A673 (cell line): ENCODE measurements around the gene PNPLA2. TPM values are rescaled to one million over a fixed set of nuclear protein-coding genes. Genes with fewer than 3 reads are reported as not detected.
A peak's percentile ranks its signal among the peaks of the same experiment; 100 is the strongest.

Experiments used
- BruUV-seq: library from RNA; stranded (reverse); fragments of 400-500 nt; replicated peaks from 2 replicates; lab custom pipeline; 2021; lab: Mats Ljungman, UMichigan
- CTCF ChIA-PET: fragments of 300-600 bp; sonication (Branson Sonifier 250); formaldehyde crosslinking; loops from one replicate; lab custom pipeline; 2022; ENCODE audit warnings: antibody characterized with exemption; lab: Charles Lee
- POLR2A ChIA-PET: fragments of 300-600 bp; sonication (Branson Sonifier 250); formaldehyde crosslinking; loops from one replicate; lab custom pipeline; 2022; ENCODE audit warnings: antibody characterized with exemption; ENCODE audit not compliant: low non-redundant PET; lab: Charles Lee
- DNase-seq: peaks from one replicate; pipeline ENCODE4 v3.0.0-alpha.2; 2015; ENCODE audit warnings: low spot score
- H3K27ac ChIP-seq: fragments of 200-600 bp; sonication (generic); 2 replicates; pipeline ENCODE4 v1.5.1; 2016; ENCODE audit warnings: mixed run types, low read depth, mild to moderate bottlenecking, mixed read lengths, antibody characterized with exemption, low read length; ENCODE audit not compliant: poor library complexity, severe bottlenecking
- H3K27me3 ChIP-seq: fragments of 200-600 bp; sonication (generic); replicated peaks from 2 replicates; pipeline ENCODE4 v1.6.1; 2017; ENCODE audit warnings: mixed run types, low read depth, mild to moderate bottlenecking, mixed read lengths, antibody characterized with exemption, low read length; ENCODE audit not compliant: insufficient read depth, poor library complexity
- H3K36me3 ChIP-seq: fragments of 200-600 bp; sonication (generic); 2 replicates; pipeline ENCODE4 v1.6.1; 2016; ENCODE audit warnings: mixed run types, mild to moderate bottlenecking, mixed read lengths, antibody characterized with exemption, low read length; ENCODE audit not compliant: insufficient read depth, poor library complexity, severe bottlenecking
- H3K4me1 ChIP-seq: fragments of 200-600 bp; sonication (generic); 2 replicates; pipeline ENCODE4 v1.6.1; 2017; ENCODE audit warnings: mixed run types, mild to moderate bottlenecking, mixed read lengths, antibody characterized with exemption, low read length; ENCODE audit not compliant: insufficient read depth, poor library complexity, severe bottlenecking
- H3K4me3 ChIP-seq: fragments of 200-600 bp; sonication (generic); 2 replicates; pipeline ENCODE4 v1.5.1; 2016; ENCODE audit warnings: low read depth, mixed run types, mild to moderate bottlenecking, mixed read lengths, low read length; ENCODE audit not compliant: poor library complexity, severe bottlenecking
- H3K9me3 ChIP-seq: fragments of 200-600 bp; sonication (generic); 2 replicates; pipeline ENCODE4 v1.6.1; 2016; ENCODE audit warnings: mixed run types, low read depth, mild to moderate bottlenecking, mixed read lengths, antibody characterized with exemption, low read length; ENCODE audit not compliant: poor library complexity, severe bottlenecking
- EZH2 ChIP-seq: fragments of 200-600 bp; sonication (generic); IDR thresholded peaks from 2 replicates; pipeline ENCODE4 v1.6.1; 2017; ENCODE audit warnings: borderline replicate concordance, low read depth, mild to moderate bottlenecking, mixed read lengths, antibody characterized with exemption, low read length; ENCODE audit not compliant: poor library complexity, severe bottlenecking
- intact Hi-C: fragments of 100-400 bp; cut with micrococcal nuclease; formaldehyde crosslinking; loops from one replicate; pipeline ENCODE4 v1.10.0; 2022; ENCODE audit not compliant: unreplicated experiment
- total RNA-seq: library from RNA; stranded (reverse); gene quantifications from 2 replicates; pipeline ENCODE4 v1.2.3, GENCODE V29; 2021
- TF ChIP-seq, protein P1 (sequence below): fragments of 300-800, 200-600 bp; sonication (generic); conservative IDR thresholded peaks from 2 replicates; pipeline ENCODE4 v1.5.1; 2017; ENCODE audit warnings: low read depth, mild to moderate bottlenecking, antibody characterized with exemption, low read length, moderate library complexity, mixed read lengths

PNPLA2 gene
- total RNA-seq, 1 experiment from 2014 or later = 45.4 TPM

DNA sequence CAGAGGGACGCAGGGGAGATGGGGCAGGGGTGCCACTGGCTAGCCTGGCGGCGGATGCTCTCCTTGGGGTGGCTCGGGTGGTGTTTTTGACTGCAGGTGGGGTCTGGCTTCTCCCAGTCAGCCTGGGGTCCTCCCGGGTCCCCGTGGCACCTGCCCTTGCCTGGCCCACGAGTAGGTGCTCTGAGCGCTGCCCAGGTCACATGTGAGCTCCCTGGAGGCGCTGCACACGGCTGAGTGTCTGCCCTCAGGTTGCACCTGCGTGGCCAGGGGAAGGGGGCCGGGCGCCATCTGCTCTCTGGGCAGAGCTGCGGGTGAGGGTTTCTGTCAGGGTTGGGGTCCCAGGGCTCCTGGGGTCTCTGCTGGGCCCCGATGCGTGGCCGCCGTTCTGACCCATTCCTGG, 29.2 kb downstream of the PNPLA2 start:
- POLR2A ChIA-PET = no interaction called here

DNA sequence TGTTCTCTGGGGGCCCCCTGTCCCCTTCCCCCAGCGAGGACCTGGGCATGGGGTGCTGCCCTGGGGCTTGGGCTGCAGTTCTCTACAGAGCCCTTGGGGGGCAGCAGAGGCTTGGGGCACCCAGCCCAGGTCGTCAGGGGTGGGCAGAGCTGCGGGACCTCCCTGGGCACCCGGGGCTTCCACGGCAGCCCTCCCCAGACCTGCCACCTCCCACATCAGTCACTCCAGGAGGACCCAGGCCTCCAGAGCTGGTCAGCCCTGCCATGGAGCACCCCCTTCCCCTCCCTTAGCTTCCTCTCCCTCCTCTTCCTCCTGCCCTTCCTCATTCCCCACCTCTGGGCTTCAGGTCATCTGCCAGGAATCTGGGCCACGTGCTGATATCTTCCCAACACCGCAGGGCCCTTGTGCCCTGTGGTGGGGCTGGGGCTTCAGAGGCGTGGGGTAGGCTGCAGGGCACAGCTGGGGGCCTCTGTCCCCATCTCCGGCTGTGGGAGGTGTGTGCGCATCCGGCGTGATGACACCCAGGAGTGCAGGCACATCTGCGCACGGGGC, 29.7 kb downstream of the PNPLA2 start:
- no peaks in the 10 kb centered on the region for H3K27me3 ChIP-seq
- POLR2A ChIA-PET = no interaction called here
- peaks cover 30% of the 10 kb centered on the region for H3K4me1 ChIP-seq
- DNase-seq = peak; percentile 54
- CTCF ChIA-PET = interaction anchor here (0.6 to 1.4 kb wide), 3 partner anchors 30 to 203 kb away, joined by 3 to 9 read pairs (median 5); no protein-coding TSS in a partner anchor
- no TSS peak for BruUV-seq
- no peaks in the 10 kb centered on the region for H3K9me3 ChIP-seq
- peak overlapping the region; percentile 52 for H3K4me3 ChIP-seq
- H3K27ac ChIP-seq = no peak overlapping the region
- no peaks in the 10 kb centered on the region for H3K36me3 ChIP-seq
- TF ChIP-seq EZH2 = no peak
- TF ChIP-seq, protein P1, sequence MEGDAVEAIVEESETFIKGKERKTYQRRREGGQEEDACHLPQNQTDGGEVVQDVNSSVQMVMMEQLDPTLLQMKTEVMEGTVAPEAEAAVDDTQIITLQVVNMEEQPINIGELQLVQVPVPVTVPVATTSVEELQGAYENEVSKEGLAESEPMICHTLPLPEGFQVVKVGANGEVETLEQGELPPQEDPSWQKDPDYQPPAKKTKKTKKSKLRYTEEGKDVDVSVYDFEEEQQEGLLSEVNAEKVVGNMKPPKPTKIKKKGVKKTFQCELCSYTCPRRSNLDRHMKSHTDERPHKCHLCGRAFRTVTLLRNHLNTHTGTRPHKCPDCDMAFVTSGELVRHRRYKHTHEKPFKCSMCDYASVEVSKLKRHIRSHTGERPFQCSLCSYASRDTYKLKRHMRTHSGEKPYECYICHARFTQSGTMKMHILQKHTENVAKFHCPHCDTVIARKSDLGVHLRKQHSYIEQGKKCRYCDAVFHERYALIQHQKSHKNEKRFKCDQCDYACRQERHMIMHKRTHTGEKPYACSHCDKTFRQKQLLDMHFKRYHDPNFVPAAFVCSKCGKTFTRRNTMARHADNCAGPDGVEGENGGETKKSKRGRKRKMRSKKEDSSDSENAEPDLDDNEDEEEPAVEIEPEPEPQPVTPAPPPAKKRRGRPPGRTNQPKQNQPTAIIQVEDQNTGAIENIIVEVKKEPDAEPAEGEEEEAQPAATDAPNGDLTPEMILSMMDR = peak; percentile 82
- intact Hi-C loops = loop anchor here (2.0 kb wide), 1 partner anchor 202 kb away; no protein-coding TSS in a partner anchor

More for the DNA sequence above, 29.2 kb downstream of the PNPLA2 start:
- CTCF ChIA-PET = interaction anchor here (1.0 to 1.4 kb wide), 2 partner anchors 30 to 203 kb away, joined by 3 to 5 read pairs; no protein-coding TSS in a partner anchor
- BruUV-seq = no TSS peak
- DNase-seq = no peak
- no peaks in the 10 kb centered on the region for H3K36me3 ChIP-seq
- H3K4me1 ChIP-seq = peaks cover 30% of the 10 kb centered on the region
- H3K27me3 ChIP-seq = no peaks in the 10 kb centered on the region
- intact Hi-C loops = loop anchor here (2.0 kb wide), 1 partner anchor 203 kb away; no protein-coding TSS in a partner anchor
- H3K4me3 ChIP-seq = no peak overlapping the region
- no peak overlapping the region for H3K27ac ChIP-seq
- H3K9me3 ChIP-seq = no peaks in the 10 kb centered on the region
- no peak for TF ChIP-seq EZH2
- TF ChIP-seq, protein P1 = no peak

DNA sequence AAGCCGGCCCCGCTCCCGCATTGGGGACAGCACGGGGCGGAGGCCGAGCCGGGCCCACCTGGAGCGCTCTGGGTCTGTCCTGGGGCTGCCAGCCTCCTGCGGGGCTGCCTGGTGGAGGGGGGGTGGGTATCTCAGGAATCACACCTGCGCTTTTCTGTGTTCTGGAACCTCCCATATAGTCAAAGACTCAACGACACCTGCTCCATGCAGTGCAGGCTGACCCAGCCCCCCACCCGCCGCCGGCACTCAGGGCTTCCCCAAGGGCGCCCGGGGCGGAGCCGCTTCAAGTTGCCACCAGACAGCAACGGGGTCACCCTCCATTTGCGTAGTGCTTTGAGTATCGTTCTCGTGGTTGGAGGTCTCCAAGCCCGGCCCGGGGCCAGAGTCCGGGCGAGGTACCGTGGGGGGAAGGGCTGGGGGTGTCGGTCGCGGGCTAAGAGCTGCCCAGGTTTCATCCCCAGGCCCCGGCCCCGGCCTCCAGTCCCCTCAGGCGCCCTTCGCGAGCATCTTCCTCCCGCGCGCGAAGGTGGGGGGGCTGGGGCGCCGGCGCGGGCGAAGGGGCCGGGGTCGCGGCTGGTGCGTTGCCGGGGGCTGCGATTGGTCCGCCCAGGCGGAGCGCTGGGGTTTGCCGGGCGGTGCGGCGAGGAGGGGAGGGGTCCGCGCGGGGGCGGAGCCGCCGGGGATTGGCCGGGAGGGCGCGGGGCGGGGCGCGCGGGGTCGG, 30.6 kb downstream of the PNPLA2 start:
- POLR2A ChIA-PET = no interaction called here
- Histone ChIP-seq H3K4me3 (peak overlapping the region; percentile 52), H3K4me1 (peaks cover 24% of the 10 kb centered on the region), H3K9me3 (no peaks in the 10 kb centered on the region), H3K36me3 (no peaks in the 10 kb centered on the region), H3K27ac (no peak overlapping the region), H3K27me3 (no peaks in the 10 kb centered on the region)
- TF ChIP-seq EZH2 = no peak
- TF ChIP-seq, protein P1 = no peak
- CTCF ChIA-PET = no interaction called here
- peak; percentile 59 for DNase-seq
- intact Hi-C loops = loop anchor here (2.0 kb wide), 1 partner anchor 202 kb away; no protein-coding TSS in a partner anchor
- BruUV-seq = no TSS peak
